Measurements from ENCODE around the gene HIVEP2.
A peak's percentile ranks its signal among the peaks of the same experiment; 100 is the strongest.
"Not testable (repeated sequence)": the region's sequence is repeated elsewhere in the genome, so short reads cannot be mapped to it uniquely, and the experiment has no call there.

Gene HIVEP2, protein sequence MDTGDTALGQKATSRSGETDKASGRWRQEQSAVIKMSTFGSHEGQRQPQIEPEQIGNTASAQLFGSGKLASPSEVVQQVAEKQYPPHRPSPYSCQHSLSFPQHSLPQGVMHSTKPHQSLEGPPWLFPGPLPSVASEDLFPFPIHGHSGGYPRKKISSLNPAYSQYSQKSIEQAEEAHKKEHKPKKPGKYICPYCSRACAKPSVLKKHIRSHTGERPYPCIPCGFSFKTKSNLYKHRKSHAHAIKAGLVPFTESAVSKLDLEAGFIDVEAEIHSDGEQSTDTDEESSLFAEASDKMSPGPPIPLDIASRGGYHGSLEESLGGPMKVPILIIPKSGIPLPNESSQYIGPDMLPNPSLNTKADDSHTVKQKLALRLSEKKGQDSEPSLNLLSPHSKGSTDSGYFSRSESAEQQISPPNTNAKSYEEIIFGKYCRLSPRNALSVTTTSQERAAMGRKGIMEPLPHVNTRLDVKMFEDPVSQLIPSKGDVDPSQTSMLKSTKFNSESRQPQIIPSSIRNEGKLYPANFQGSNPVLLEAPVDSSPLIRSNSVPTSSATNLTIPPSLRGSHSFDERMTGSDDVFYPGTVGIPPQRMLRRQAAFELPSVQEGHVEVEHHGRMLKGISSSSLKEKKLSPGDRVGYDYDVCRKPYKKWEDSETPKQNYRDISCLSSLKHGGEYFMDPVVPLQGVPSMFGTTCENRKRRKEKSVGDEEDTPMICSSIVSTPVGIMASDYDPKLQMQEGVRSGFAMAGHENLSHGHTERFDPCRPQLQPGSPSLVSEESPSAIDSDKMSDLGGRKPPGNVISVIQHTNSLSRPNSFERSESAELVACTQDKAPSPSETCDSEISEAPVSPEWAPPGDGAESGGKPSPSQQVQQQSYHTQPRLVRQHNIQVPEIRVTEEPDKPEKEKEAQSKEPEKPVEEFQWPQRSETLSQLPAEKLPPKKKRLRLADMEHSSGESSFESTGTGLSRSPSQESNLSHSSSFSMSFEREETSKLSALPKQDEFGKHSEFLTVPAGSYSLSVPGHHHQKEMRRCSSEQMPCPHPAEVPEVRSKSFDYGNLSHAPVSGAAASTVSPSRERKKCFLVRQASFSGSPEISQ (N-terminal part only)

GRCh38 chr6:142945049-142945445, at the start of gene HIVEP2:
HIVEP2 (minus strand) TSS chr6:142945176; CDS start chr6:142774738, 170,438 bp downstream.
- peak; percentile 89 for DNase-seq (ENCODE audit: low read depth, low spot score)

DNA sequence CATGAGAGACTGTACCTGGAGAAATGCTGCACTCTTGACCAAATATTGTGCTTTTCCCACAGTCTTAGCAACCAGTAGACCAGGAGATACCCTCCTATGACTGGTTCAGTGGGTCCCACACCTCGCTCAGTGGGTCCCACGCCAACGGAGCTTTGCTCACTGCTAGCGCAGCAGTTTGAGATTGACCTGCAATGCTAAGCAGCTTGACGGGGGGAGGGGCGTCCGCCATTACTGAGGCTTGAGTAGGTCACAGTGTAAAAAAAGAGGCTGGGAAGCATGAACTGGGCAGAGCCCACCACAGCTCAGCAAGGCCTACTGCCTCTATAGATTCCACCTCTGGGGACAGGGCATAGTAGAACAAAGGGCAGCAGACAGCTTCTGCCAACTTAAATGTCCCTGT, 49.0 kb upstream of the HIVEP2 start:
- no peak for DNase-seq (ENCODE audit: low read depth, low spot score)

DNA sequence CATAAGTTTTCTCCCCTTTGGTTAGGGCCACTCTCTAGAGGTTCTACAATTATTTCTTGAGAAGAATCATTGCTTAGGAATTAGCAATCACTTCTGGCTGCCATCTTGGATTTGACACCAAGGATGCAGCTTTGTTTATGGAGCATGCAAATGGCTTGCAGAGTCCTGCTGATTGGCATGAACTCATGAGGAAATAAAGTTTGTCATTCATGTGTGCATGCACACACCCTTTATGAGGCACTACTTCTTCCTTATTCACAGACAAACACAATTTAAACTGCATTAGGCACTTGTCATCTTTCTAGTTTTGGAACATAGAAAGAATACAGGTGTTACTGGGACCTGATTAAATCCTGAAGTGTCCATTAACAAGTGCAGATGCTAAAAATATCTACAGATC, 42.5 kb upstream of the HIVEP2 start:
- no peak for DNase-seq (ENCODE audit: low read depth, low spot score)

GRCh38 chr6:142985281-142985680, 40.3 kb upstream of the HIVEP2 start:
- no peak for DNase-seq (ENCODE audit: low read depth, low spot score)

DNA sequence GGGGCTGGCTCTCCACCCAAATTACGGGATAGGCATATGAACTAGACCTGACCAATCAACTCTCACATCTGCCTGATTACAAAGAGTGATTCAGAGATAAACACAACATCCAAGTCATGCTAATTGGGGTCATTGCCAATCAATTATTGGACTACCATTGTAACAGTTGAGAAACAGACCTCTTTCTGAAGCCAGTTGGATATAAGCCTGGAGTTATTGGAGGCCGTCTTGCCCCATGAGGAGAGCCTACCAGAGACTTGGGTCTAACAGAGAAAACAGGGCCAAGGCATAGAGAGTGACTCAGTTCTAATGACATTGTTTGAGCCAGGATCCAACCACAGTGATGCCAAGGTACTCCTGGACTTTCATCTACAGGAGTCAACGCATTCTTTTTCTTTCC, 39.4 kb upstream of the HIVEP2 start:
- no peak for DNase-seq (ENCODE audit: low read depth, low spot score)

DNA sequence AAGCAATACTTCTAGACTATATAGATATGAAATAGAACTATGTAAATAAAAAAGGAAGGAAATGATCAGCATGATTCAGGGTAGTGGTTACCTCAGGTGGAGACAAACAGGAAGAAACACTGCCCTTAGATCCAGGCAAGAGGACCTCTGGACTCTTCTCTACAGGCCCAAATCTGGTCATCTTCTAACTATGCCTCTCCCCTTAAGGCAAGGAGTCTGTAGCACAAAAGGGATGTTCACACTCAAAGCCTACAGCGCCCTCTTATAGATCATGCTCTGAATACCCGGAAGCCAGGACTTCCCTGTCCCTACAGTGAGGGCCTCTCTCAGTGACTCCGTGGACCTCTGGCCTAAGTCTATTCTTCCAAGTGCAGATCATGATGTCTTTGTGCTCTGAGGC, 30.4 kb upstream of the HIVEP2 start:
- DNase-seq (ENCODE audit: low read depth, low spot score): no peak

DNA sequence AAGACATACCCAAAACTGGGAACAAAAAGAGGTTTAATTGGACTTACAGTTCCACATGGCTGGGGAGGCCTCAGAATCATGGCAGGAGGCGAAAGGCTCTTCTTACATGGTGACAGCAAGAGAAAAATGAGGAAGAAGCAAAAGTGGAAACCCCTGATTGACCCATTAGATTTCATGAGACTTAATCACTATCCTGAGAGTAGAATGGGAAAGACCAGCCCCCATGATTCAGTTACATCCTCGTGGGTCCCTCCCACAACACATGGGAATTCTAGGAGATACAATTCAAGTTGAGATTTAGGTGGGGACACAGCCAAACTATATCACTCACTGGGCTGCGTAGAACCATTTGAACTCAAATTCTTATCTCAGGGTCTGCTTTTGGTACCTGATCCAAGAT, 26.0 kb upstream of the HIVEP2 start:
- DNase-seq (ENCODE audit: low read depth, low spot score): not testable (repeated sequence)

DNA sequence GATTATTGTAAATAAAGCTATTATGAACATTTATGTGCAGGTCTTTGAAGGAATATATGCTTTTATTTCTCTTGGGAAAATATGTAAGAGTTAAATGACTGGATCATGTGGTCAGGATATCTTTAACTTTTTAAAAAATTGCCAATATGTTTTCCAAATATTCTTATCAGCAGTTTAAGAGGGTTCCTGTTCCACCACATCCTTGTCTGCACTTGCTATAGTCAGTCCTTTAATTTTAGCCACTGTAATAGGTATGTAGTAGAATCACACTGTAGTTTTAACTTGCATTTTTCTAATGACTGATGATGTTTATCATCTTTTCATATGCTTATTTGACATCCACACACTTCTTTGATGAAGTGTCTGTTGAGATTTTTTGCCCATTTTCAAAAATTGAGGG, 23.6 kb upstream of the HIVEP2 start:
- DNase-seq (ENCODE audit: low read depth, low spot score): no peak

DNA sequence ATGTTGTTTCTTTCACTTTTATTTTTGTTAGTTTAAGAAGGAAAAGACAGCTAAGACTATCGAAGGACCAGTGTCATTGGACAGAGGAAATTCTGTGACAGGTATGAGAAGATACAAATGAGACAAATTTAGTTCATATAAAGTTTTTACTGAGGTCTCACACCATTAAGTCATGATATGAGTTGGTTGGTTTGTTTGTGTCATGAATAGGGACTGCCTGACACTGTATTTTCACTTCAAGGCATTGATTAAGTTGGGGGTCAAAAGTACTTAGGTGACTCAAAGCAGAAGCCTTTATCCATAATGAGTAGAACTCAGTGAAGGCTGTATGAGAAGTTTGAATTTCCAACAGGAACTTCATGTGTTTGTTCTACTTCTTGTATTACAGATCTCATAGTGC, 21.3 kb upstream of the HIVEP2 start:
- DNase-seq (ENCODE audit: low read depth, low spot score): no peak

DNA sequence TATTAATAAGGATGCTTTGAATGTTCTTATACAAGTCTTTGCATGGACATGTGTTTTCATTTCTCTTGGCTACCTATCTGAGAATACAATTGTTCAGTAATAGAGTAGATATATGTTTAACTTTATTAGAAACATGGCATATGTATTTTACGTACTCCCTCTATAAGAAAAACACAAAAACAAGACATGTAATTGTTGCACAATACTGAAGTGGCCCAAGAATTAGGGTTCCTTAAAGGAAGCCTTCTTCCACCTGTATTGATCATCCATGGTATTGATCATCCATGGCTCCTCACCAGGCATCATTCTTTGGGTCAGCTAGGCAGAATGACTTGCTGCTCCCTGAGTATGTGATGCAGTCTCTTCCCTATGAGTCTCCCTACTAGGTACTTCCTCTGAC, 20.2 kb upstream of the HIVEP2 start:
- no peak for DNase-seq (ENCODE audit: low read depth, low spot score)

- DNase-seq (ENCODE audit: low read depth, low spot score): no peak
Measured at GRCh38 chr6:142960098-142960497, 15.1 kb upstream of the HIVEP2 start.

DNA sequence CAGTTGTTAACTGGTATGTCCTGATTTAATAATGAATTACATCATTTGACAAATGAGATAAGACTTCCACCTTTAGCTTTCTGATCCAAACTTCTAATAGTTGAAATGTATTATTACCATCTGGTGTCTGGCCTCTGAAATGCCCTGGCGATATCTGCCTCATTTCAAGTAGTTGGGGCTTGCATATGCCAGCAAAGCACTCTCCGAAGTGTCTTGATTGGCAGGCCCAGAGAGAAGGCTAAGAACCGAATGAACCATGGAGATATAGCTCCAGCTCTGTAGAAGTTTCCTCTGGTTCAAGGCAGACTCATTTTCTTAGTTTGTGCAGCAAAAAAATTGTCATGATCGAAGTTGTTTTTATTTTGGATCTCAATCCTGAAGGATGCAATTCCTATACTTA, 13.4 kb upstream of the HIVEP2 start:
- no peak for DNase-seq (ENCODE audit: low read depth, low spot score)

- DNase-seq (ENCODE audit: low read depth, low spot score): no peak
Measured at GRCh38 chr6:142956726-142957125, 11.8 kb upstream of the HIVEP2 start.

GRCh38 chr6:142954844-142955243, 9.9 kb upstream of the HIVEP2 start:
- no peak for DNase-seq (ENCODE audit: low read depth, low spot score)

GRCh38 chr6:142953373-142954273, 8.6 kb upstream of the HIVEP2 start:
- DNase-seq (ENCODE audit: low read depth, low spot score): no peak

DNA sequence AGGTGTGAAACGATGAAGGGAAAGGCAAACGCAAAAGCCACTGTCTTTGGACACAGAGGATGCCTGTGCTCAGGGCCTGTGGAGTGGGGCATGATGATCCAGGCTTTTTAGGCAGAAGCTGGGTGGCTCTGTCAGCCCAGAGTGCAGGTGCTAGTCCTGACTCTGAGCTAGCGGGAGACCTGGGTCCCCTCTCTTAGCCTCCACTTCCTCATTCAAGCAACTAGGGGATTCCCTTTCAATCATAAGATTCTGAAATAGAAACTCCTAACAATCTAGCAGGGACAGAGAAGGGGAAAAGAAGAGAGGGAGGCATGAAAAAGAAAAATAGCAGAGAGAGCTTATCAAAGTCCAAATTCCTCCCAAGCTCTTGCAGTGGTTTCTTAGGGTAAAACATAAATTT, 7.6 kb upstream of the HIVEP2 start:
- no peak for DNase-seq (ENCODE audit: low read depth, low spot score)

GRCh38 chr6:142950291-142950690, 5.3 kb upstream of the HIVEP2 start:
- DNase-seq (ENCODE audit: low read depth, low spot score): no peak

DNA sequence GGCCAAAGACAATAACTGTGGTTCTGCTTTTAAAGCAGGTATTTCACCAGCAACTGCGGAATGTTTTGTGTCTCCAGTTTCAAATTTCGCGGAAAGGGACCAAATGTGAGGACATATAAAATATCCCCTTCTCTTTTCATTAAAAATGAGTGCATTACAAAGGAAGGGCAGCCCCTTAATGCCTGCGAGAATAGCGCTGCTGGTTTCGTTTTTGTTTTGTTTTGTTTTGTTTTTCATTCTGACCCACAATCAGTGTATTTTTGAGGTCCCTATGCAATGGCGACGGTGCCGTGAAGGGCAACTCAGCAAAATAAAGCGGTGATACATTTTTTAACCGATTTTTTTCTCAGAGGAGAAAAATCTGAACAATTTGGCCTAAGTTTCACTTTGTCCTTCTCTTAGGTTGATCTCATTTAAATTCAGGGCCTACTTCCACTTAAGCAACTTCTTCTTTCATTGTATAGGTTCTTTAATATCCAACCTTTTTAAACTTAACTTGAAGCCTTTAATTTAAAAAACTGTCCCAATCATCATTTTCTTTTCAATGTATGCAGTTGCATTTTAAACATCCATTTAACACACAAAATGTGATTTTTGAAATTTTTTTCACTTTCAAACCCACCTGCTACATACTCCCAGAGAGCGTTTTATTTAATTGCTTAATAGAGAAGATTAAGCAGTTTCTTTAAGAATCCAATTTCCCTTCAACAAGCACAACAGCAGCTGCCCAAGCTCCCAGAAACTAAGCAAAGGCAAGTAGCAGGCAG, 2.9 kb upstream of the HIVEP2 start:
- DNase-seq (ENCODE audit: low read depth, low spot score): no peak

DNA sequence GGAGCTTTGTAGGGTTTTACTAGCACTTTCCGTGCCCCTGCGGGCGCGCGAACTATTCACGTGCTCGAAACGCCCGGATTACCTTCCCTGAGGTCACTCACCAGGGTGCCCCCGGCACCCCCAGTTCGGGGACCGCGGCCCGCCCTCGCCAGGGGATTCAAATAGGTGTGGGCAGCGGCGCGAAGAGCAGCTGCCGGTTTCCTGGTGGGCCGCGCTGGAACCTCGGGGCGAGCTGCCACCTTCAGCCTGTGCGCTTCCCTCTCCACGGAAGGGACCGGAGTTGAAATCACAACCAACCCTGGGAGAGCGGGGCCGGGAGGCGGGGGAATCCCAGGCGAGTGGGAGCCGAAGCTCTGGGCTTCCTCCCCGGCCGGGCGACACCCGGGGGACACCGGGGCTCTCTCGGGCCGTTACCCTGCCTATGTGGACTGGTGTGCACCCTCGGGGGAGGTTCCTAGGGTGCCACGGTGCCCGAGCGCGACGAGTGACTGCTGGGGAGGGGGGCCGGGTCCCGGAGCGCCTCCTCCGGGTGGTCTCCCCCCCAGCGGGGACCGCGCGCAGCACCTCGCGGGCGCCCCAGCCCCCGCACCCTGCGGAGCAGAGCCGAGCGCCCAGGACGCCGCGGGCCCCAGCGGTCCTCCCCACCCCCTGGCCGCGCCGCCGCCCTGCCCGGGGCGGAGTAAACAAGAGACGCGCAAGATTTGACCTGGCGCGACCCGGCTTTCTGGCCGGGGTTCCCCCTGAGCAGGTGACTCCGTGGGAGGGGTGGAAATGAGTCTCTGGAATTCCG, 2.1 kb upstream of the HIVEP2 start:
- DNase-seq (ENCODE audit: low read depth, low spot score): peak; percentile 34

Data from activated naive CD8-positive, alpha-beta T cell treated with anti-CD3 and anti-CD28 coated beads, Interleukin-2, amount 50 U/mL, for 16 hours (primary cell).